SK-N-MC (cell line): ENCODE measurements around the gene OR2T34.
"Not testable (repeated sequence)": the region's sequence is repeated elsewhere in the genome, so short reads cannot be mapped to it uniquely, and the experiment has no call there.

ENCODE experiments used
- DNase-seq: peaks from one replicate; pipeline ENCODE4 v3.0.0-alpha.2; 2011; ENCODE audit warnings: low read depth, low spot score
- H3K27ac ChIP-seq: fragments of 200-600 bp; sonication (generic); 2 replicates; pipeline ENCODE4 v1.5.1; 2016; ENCODE audit warnings: mixed run types
- H3K36me3 ChIP-seq: fragments of 200-600 bp; sonication (generic); 2 replicates; pipeline ENCODE4 v1.6.1; 2017; ENCODE audit warnings: antibody characterized with exemption, low read length, mixed read lengths; ENCODE audit not compliant: insufficient read depth
- H3K4me3 ChIP-seq: fragments of 200-600 bp; sonication (generic); 2 replicates; pipeline ENCODE4 v1.5.1; 2016
- H3K9ac ChIP-seq: fragments of 200-600 bp; sonication (generic); 2 replicates; pipeline ENCODE4 v1.8.0; 2017; ENCODE audit warnings: mixed run types, mixed read lengths; ENCODE audit not compliant: insufficient read length
- H3K9me3 ChIP-seq: fragments of 200-600 bp; sonication (generic); 2 replicates; pipeline ENCODE4 v1.6.1; 2017; ENCODE audit warnings: low read depth, mild to moderate bottlenecking, antibody characterized with exemption, low read length, moderate library complexity, mixed read lengths

OR2T34 gene

GRCh38 chr1:248562672-248563071 lies 11.9 kb downstream of the OR2T34 start, which contains the start of gene OR2T29:
OR2T29 (minus strand) TSS chr1:248562772; CDS start chr1:248559491, 3,281 bp downstream.
- not testable (repeated sequence) for H3K9me3 ChIP-seq, H3K9ac ChIP-seq, H3K36me3 ChIP-seq, H3K27ac ChIP-seq, DNase-seq, H3K4me3 ChIP-seq

GRCh38 chr1:248551027-248551426 lies 23.5 kb downstream of the OR2T34 start:
- not testable (repeated sequence) for H3K27ac ChIP-seq, DNase-seq, H3K4me3 ChIP-seq, H3K9ac ChIP-seq, H3K36me3 ChIP-seq, H3K9me3 ChIP-seq

- H3K4me3 ChIP-seq, H3K9ac ChIP-seq, H3K9me3 ChIP-seq, DNase-seq, H3K27ac ChIP-seq, H3K36me3 ChIP-seq: not testable (repeated sequence)
Observed at GRCh38 chr1:248547383-248547782, 27.2 kb downstream of the OR2T34 start.

GRCh38 chr1:248537449-248537848 lies 37.1 kb downstream of the OR2T34 start:
- not testable (repeated sequence) for H3K4me3 ChIP-seq, H3K27ac ChIP-seq, H3K9me3 ChIP-seq, DNase-seq, H3K36me3 ChIP-seq, H3K9ac ChIP-seq
